GM19193 (cell line): ENCODE data around the gene SLC13A1.

ENCODE experiments used
- POLR2A ChIP-seq: IDR thresholded peaks from 4 replicates; pipeline ENCODE4 v1.6.1; 2011; ENCODE audit not compliant: insufficient read depth, insufficient read length; ENCODE audit errors: extremely low read depth

The SLC13A1 gene

DNA sequence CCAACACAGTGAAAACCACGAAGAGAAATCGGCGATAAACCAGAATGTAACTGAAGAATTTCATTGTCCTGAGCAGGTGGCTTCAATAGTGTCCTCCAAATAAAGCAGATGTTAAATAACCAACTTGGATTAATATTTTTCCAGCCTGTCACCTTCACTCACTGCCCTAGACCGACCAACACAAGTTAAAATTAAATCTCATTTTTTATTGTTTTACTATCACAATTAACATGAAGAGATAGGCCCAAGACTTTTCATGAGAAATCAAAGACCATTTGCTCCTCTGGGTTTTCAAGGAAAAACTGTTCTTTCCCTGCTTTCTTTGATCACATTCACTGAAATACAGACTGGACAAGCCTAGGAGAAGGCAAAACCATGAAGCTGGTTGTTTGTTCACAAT lies at the start of gene SLC13A1:
Gene SLC13A1, minus strand, starts transcription at position 87 of the 400 bp plus-strand sequence. Its CDS starts 23 bp downstream, at position 64.
- no peak for TF ChIP-seq POLR2A

DNA sequence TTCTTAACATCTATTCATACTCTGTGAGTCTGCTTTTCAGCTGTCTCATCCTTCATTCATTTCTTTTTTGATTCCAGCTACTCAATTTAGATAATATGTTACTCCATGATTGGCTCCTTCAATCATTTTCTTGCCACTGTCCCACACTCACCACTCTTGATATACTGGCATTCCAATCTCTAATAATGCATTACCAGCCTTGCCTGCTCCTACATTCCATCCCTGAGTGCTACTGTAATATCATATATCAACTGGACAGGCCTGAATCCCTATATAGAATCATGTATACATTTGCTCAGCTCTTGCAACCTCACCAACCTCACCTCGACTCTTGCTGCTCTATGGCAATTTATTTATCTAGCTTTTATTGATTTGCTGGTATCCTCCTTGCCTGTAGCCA lies 45.0 kb upstream of the SLC13A1 start:
- TF ChIP-seq POLR2A = no peak

- TF ChIP-seq POLR2A = no peak
These were observed 42.8 kb upstream of the SLC13A1 start for GRCh38 chr7:123242467-123243092.

GRCh38 chr7:123241809-123242208 lies 42.0 kb upstream of the SLC13A1 start:
- no peak for TF ChIP-seq POLR2A

DNA sequence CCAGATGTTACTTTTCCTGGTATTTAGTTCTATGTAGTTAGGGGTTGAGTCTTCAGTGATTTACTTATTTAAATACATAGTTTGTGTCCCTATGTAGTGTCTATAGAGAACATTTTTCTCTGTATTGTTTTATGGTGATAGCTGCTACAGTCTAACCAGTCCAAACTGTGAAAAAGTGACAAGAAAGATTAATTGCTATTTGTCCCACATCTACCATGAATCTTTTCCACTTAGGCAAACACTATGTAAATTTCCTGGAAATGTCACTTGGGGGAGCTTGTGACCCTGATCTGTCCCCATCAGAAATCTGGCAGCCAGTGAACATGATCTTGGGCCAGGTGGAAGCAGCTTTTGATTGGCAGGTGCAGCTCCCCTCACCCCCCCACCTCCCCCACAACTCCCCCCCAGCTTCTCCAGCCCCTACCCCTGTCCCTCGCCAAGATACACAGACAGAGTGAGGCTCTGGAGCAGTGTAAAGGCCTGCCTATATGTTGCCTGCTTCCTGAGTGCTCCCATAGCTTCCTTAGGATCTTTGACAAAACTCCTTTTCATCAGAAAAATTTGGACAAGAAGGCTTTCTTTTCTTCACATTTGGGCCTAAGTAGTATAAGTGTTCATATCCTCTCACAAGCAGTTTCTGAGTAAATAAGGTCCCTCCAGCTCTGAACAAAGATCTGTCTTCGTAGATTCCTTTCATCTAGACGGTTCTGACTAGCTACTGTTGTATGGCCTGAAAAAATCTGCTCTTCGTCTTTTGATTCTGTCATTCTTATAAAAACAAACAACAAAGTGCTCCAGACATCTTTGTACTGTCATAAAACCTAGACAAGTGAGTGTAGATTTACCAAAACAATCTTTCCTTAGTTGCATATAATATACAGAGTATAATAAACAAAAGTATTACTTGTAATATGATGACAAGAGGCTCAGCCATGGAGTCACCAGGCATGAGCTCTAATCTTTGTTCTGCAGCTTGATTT lies 31.5 kb upstream of the SLC13A1 start:
- no peak for TF ChIP-seq POLR2A

DNA sequence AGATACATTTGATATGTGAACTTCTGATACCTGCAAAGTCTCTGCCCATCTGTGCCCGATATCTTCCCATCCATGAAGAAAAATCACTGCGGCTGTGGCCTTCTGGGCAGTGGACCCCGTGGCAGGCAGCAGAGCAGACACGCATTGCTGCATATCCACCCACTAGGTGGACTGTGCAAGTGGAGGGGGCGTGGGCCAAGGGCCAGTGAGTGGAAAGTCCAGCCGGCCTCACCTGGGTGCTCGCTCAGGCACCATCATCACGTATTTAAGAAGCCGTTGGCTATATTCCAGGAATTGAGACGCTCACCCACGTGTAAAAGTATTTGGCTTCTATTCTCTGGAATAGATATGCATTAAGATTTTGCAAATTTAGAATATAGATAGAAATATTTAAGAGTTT lies 30.8 kb upstream of the SLC13A1 start:
- no peak for TF ChIP-seq POLR2A

DNA sequence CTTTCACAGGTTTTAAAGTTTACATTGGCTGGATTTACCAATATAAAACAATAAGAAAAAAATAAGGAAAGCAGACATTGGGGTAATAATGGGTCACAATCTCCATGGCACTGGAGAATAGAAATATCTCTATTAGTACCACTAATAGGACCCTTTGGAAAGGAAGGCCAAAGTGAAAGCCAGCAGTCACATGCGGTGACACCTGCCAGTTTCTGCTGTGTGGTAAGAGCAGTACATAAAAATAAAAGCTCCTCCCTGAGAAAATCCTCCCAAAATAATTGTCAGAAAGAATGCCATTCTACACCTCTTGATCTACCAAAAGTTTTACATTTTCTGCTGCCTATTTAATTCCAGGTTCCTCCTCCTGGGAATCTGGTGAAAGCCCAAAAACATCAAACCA lies 30.4 kb upstream of the SLC13A1 start:
- TF ChIP-seq POLR2A = no peak

- TF ChIP-seq POLR2A = no peak
These were observed 29.7 kb upstream of the SLC13A1 start for GRCh38 chr7:123229426-123229825.

DNA sequence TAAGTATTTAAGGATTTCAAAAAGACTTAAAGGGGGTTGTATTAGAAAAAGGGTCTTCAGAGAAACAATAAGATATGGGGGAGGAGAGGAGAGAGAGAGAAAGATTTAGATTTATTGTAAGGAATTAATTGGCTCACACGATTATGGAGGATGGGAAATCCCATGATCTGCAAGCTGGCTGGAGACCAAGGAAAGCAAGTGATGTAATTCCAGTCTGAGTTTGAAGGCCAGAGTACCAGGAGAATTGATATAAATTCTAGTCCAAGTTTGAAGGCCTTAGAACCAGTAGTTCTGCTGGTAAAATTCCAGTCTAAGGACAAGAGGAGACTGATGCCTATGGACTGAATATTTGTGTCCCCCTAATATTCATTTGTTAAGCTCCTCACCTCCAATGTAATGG lies 20.6 kb upstream of the SLC13A1 start:
- TF ChIP-seq POLR2A = no peak

- TF ChIP-seq POLR2A = no peak
These were observed 19.1 kb upstream of the SLC13A1 start for GRCh38 chr7:123218866-123219265.

GRCh38 chr7:123216825-123217224 lies 17.1 kb upstream of the SLC13A1 start:
- TF ChIP-seq POLR2A = no peak

DNA sequence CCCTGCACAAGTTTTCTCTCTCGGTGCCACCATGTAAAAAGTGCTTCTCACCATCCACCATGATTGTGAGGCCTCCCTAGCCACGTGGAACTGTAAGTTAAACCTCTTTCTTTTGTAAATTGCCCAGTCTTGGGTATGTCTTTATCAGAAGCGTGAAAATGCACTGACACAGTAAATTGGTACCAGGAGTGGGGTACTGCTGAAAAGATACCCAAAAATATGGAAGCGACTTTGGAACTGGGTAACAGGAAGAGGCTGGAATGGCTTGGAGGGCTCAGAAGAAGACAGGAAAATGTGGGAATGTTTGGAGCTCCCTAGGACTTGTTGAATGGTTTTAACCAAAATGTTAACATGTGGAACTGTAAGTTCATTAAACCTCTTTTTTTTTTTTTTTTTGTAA lies 15.6 kb upstream of the SLC13A1 start:
- TF ChIP-seq POLR2A = no peak

- TF ChIP-seq POLR2A = no peak
These were observed 11.8 kb upstream of the SLC13A1 start for GRCh38 chr7:123211545-123211944.

DNA sequence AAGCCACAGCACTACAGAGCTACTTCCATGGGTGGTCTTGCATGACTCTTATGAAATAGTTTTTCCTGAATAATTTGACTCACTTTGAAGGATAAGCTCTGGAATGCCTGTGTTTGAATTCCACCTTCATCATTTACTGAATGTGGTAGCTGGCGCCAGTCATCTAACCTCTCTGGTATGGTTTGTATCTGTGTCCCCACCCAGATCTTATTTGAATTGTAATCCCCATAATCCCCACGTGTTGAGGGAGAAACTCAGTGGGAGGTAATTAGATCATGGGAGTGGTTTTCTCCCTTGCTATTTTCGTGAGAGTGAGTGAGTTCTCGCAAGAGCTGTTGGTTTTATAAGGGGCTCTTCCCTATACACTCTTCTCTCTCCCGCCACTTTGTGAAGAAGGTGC lies 11.2 kb upstream of the SLC13A1 start:
- TF ChIP-seq POLR2A = no peak

DNA sequence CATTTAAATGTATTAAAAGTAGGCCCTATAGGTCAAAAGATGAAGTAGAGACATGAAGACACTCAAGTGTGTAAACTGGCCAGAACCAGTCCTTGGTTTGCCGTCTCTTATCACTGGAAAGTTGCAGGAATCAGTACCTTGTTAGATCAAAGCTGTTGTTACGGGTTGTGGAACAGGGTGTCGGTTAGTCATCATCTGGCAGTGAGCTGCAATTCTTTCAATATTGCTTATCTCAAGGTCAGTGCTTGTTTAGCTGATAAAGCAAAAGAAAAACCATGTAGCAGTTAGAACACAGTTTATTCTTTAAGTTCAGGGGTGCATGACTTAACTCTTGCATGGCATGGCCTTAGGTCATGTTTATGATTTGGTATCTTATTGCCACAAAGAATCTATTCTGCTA lies 10.0 kb upstream of the SLC13A1 start:
- TF ChIP-seq POLR2A = no peak

- TF ChIP-seq POLR2A = no peak
These were observed 9.0 kb upstream of the SLC13A1 start for GRCh38 chr7:123208793-123209192.
